Stimulated activated naive CD4-positive, alpha-beta T cell treated with Interleukin-2 at 50 U/mL for 16 hours (primary cell): ENCODE data around the gene NR0B2.
A peak's percentile ranks its signal among the peaks of the same experiment; 100 is the strongest.
"Not testable (repeated sequence)": the region's sequence is repeated elsewhere in the genome, so short reads cannot be mapped to it uniquely, and the experiment has no call there.

ENCODE experiments used
- DNase-seq: peaks from one replicate; lab custom pipeline; 2025; lab: John Stamatoyannopoulos, UW

Gene NR0B2, protein sequence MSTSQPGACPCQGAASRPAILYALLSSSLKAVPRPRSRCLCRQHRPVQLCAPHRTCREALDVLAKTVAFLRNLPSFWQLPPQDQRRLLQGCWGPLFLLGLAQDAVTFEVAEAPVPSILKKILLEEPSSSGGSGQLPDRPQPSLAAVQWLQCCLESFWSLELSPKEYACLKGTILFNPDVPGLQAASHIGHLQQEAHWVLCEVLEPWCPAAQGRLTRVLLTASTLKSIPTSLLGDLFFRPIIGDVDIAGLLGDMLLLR

DNA sequence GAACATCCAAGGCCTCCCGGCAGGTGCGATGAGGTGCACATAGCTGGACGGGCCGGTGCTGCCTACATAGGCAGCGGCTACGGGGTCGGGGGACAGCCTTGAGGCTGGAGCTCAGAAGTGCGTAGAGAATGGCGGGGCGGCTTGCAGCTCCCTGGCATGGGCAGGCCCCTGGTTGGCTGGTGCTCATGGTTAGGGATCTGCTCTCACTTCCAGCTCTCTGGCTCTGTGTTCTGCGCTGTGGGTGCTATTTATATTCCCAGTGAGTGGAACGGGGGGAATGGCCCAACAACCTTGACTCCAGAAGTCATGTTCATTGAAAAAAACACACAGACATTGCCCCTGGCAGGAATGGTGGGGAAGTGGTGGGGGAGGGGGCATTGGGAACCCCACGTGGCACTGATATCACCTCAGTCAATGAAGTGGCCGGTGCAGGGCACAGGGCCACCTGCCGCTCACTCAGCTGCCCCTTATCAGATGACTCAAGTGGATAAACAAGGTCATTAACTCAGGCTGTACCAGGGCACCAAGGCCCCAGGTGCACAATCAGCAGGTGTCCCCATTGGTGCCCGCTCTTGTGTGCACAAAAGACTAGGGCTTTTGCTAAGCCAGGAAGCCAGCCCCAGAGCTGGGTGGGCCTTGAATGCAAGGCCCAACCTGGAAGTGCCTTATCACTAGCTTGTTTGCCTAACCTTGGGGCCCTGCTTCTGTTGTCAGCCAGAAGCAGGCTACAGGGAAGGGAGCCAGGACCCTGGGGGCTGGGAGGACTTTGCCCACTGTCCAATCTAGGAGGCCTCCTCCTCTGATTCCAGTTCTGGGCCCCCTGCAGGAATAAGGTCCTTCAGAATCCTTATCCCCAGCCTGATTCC lies at the start of gene NR0B2:
Gene NR0B2 (minus strand): TSS at position 222 of the 866 bp plus-strand sequence. CDS start 35 bp downstream, at position 187.
- DNase-seq: no peak

DNA sequence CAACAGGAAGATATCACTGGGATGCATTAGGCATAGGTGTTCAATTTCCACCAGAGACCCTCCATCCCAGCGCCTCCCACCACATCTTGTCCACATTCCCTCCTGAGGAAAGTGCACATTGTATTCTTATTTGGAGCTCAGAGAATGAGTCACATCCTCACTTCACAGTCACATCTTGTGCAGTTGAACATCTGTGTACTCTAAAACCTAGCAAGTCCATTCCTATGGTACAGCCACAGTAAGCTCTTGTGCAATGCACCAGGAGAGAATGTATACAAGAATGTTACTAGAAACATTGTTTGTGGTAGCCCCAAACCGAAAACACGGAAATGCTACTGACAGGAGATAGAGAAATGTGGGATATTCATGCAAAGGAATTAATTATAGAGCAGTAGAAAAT lies 48.1 kb upstream of the NR0B2 start:
- DNase-seq: no peak

DNA sequence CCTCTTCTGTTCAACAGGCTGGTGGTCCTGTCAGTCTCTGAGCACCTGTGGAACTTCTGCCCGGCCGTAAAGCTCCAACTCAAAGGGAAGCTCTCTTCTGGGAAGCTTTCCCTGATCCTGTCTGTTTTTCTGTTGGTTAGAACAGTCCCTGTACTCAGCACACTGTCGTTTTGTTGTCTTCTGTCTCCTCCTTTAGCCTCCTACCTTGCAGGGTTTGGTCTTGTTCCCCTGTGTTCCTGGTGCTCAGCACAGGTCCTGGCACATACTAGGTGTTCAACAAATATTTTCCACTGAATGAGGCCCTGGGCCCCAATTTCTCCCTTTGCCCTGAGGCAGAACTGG lies 46.8 kb upstream of the NR0B2 start:
- DNase-seq: no peak

GRCh38 chr1:26959722-26960624 lies 46.2 kb upstream of the NR0B2 start, which contains the start of gene KDF1:
Gene KDF1 (minus strand): TSS chr1:26960468. CDS start chr1:26952380, 8,088 bp downstream.
- DNase-seq: peak; percentile 33

- DNase-seq: no peak
These were observed 45.5 kb upstream of the NR0B2 start for GRCh38 chr1:26959270-26959669.

- no peak for DNase-seq
These were observed 43.5 kb upstream of the NR0B2 start for GRCh38 chr1:26957306-26957705.

DNA sequence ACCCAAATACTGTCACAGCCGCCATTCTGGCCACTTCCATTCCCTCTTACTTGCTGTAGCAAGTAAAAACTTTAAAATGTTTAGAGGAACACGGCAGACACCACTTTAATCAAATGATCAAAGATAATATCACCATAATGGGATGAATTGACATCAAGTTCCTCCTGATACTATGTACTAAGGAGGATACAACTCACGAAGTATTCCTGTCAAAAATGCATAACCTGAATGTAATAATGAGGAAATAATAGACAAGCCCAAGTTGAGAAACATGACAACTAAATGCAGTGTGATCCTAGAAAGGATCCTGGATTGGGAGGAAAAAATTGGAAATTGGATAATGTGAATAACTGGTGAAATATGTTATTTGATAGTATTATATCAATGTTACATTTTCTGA lies 42.5 kb upstream of the NR0B2 start:
- DNase-seq: no peak

GRCh38 chr1:26953374-26953773 lies 39.6 kb upstream of the NR0B2 start:
- no peak for DNase-seq

DNA sequence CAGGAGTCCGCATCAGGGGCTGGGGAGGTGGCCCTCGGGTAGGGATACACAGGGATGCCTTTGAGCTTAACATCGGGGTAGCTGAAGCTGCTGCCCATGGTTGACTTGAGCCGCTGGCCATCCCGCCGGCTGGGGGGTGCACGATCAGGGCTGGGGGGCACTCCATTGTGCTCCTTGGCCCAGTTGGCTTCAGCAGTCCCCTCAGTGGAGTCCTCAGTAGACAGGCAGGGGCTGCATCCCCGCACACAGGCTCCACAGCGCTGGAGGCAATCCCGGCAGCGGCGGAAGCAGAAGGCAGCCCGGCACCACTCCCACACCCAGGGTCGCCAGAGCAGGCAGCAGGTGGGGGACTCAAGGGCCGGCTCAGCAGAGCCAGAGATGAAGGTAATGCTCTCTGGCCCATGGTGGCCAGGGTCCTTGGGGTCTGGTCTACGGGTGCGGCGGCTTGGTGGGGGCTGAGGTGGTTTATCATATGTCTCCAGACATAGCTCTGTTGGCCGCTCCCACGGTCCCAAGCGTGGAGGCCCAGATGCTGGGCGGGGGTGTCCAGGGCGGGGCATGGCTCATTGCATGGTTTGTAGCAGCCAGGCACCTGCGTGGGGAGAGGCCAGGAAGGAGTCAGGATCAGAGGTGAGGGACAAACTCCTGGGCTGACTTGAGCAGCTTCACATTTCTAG lies 38.2 kb upstream of the NR0B2 start:
- DNase-seq: no peak

GRCh38 chr1:26951216-26951615 lies 37.4 kb upstream of the NR0B2 start:
- DNase-seq: no peak

DNA sequence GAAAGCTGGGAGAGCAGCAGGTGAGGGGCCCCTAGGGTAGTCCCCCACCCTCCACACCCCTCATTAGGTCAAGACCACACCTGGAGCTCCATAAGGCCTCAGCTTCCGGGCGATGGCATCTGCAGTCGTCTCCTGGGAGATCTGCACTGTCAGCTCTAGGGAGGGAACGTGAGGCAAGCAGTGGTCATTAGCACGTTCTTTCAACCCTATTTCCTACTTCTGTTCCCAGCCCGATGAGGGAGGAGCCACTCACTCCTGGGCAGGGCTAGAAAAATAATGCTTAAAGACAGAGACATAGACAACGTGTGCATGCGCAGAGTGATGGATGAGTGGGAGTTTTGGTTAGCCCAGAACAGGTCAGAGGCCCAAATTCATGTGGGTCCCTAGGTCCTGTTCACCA lies 36.8 kb upstream of the NR0B2 start:
- no peak for DNase-seq

GRCh38 chr1:26949926-26950319 lies 36.1 kb upstream of the NR0B2 start:
- no peak for DNase-seq

DNA sequence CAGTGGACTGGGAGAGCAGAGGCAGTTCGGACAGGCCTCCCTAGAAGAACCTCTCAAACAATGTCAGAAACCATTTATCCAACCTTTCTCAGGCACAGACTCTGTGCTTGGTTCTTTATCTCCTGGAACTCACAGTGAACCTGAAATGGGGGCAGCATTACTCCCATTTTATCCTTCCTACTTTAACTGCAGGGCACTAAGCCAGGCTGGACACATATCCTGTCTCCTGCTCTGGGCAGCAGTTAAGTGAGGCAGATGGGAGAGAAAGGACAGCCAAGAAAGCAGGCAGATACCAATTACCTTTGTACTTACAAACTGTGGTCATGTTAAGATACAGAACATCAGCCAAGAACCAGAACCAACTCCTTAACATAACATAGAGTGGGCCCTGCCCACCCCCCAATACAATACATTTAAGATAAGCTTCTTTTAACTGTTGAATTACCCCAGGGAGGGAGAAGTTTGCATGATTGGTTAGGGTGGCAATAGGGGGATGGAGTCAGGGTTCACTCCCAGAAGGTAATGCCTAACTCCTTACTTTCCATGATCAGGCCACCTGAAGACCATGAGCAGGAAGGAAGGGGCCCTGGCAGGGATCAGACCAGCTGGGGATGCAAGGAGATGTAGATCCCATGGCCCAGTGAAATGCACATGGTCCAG lies 35.6 kb upstream of the NR0B2 start:
- no peak for DNase-seq

DNA sequence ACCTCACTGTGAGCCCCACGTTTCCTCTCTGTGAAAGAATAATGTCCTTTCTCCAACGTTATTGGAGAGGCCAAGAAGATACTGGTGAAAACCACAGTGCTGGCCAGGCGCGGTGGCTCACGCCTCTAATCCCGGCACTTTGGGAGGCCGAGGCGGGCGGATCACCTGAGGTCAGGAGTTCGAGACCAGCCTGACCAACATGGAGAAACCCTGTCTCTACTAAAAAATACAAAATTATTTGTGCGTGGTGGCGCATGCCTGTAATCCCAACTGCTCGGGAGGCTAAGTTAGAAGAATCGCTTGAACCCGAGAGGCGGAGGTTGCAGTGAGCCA lies 34.9 kb upstream of the NR0B2 start:
- DNase-seq: not testable (repeated sequence)

DNA sequence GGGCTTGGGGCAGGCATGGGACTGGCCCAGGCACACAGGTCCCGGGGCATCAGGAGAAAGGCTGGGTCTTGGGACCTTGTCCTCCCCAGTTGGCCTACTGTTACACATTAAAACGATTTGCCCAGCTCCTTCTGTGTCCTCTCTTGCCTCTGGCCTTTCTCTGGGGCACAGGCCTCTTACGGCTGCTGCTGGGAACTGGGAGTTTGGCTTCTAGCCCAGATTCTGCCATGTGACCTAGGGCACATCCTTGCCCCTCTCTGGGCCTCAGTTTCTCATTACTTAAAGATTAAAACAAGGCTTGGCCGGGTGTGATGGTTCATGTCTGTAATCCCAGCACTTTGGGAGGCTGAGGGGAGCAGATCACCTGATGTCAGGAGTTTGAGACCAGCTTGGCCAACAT lies 32.5 kb upstream of the NR0B2 start:
- DNase-seq: no peak

DNA sequence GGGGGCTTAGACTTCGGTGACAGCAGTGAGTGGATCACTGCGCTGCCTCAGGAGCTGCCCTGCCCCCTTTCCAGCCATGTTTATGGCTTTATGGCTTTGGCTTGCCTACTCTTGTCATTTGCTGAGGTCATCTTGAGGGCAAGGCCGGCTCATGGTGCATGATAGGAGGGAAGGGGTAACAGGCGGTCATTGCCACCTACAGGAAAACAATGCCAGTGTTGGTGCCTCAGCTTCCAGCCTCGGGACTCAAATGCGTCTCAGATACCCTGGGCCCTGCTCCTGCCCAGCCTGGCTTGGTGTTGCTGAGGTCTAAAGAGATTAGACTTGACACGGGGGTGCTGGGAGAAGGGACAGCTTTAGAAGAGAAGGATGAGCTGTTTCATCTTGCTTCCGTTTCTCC lies 32.0 kb upstream of the NR0B2 start:
- DNase-seq: no peak

DNA sequence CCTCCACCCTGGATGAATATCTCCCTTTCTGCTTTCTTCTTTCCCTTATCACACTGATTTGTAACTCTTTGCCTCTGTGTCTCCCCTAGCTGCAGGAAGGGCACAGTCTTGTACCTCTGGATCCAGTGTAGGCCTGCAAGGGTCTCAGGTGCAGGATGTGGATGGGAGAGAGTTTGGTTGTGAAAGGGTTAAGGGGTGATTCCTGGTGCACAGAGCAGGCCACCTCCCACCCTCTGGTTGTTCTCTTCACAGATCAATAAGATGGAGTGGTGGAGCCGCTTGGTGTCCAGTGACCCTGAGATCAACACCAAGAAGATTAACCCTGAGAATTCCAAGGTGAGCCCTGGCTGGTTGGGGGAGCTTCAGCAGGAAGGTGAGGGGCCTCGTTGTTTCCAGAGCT lies 31.4 kb upstream of the NR0B2 start:
- no peak for DNase-seq

GRCh38 chr1:26942656-26943055 lies 28.9 kb upstream of the NR0B2 start:
- DNase-seq: no peak

DNA sequence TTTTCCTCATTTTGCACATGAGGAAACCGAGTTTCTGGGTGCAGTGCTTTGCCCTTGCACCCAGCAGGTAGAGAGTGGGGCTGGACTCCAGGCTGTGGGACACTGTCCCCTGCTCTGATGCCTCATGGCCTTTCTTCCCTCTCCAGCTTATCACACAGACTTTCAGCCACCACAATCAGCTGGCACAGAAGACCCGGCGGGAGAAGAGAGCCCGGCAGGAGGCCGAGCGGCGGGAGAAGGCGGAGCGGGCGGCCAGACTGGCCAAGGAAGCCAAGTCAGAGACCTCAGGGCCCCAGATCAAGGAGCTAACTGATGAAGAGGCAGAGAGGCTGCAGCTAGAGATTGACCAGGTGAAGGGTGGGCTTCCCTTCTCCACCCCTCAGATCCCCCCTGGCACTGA lies 27.5 kb upstream of the NR0B2 start:
- no peak for DNase-seq

- DNase-seq: no peak
These were observed 24.9 kb upstream of the NR0B2 start for GRCh38 chr1:26938659-26939025.

DNA sequence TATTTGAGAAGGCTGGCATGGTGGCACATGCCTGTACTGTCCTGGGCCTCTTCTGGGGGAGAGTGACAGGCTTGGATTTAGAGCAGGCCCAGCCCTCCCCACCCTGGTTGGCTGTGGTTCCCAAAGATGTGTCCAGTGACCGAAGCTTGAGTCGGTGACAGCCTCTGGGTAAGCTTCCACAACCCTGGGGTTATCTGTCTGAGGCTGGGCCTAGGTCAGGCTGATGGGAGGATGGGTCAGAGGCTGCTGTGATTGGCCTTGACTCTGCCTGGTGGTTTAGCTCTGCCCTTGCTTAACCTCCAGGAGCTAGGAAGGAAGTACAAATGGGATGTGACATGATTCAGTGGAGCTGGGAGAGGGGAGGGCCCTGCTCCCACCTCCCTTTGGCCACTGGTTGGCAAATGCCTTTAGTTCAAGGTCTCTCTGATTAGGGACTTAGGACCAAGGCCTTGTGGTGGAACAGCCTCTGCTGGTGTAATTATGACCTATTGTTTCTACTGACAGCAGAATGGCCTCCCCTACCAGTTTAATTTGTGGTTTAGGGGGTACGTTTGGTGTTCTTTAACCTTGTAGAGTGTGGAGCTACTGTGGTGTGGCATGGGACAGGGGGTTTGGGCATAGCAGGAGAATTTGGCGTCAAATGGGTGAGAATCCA lies 24.4 kb upstream of the NR0B2 start:
- no peak for DNase-seq
